SK-N-SH treated with all-trans-retinoic acid at 6 μM for 48 hours (cell line): Measurements from ENCODE around the gene MYL4.
A peak's percentile ranks its signal among the peaks of the same experiment; 100 is the strongest.

ENCODE experiments used
- ATAC-seq: fragments of 200-7000 bp; cut with Tn5 transposase; 3 replicates; pipeline ENCODE4 v1.9.1; 2020; ENCODE audit warnings: mild to moderate bottlenecking, moderate library complexity
- ARNTL ChIP-seq: fragments of 450-650 bp; formaldehyde crosslinking; IDR thresholded peaks from 2 replicates; pipeline ENCODE4 v1.5.0; 2020; ENCODE audit warnings: low read depth, mild to moderate bottlenecking, moderate library complexity, borderline replicate concordance
- BACH2 ChIP-seq: fragments of 250-450 bp; sonication (Bioruptor Pico); IDR thresholded peaks from 2 replicates; pipeline ENCODE4 v1.9.0; 2021; ENCODE audit warnings: mild to moderate bottlenecking, borderline replicate concordance
- CSDC2 ChIP-seq: fragments of 250-450 bp; sonication (Bioruptor Pico); IDR thresholded peaks from 2 replicates; pipeline ENCODE4 v1.5.0; 2020; ENCODE audit warnings: mild to moderate bottlenecking, moderate library complexity
- ESRRG ChIP-seq: fragments of 250-450 bp; sonication (Bioruptor Pico); IDR thresholded peaks from 2 replicates; pipeline ENCODE4 v1.6.1; 2021; ENCODE audit warnings: mild to moderate bottlenecking
- GLIS3 ChIP-seq: fragments of 250-450 bp; sonication (Bioruptor Pico); IDR thresholded peaks from 2 replicates; pipeline ENCODE4 v1.5.0; 2020; ENCODE audit warnings: mild to moderate bottlenecking, moderate library complexity
- ISL1 ChIP-seq: fragments of 250-450 bp; sonication (Bioruptor Pico); IDR thresholded peaks from 2 replicates; pipeline ENCODE4 v2.1.2; 2022; ENCODE audit warnings: mild to moderate bottlenecking, moderate library complexity
- OSR1 ChIP-seq: fragments of 250-450 bp; sonication (Bioruptor Pico); IDR thresholded peaks from 2 replicates; pipeline ENCODE4 v1.8.0; 2022; ENCODE audit warnings: moderate library complexity, mild to moderate bottlenecking, inconsistent platforms
- PPARA ChIP-seq: fragments of 250-450 bp; sonication (Bioruptor Pico); IDR thresholded peaks from 2 replicates; pipeline ENCODE4 v1.5.0; 2020; ENCODE audit warnings: mild to moderate bottlenecking, borderline replicate concordance
- RARB ChIP-seq: fragments of 250-450 bp; sonication (Bioruptor Pico); IDR thresholded peaks from 2 replicates; pipeline ENCODE4 v1.8.0; 2021; ENCODE audit warnings: mild to moderate bottlenecking, moderate library complexity
- TCF4 ChIP-seq: fragments of 250-450 bp; sonication (Bioruptor Pico); IDR thresholded peaks from 2 replicates; pipeline ENCODE4 v1.8.0; 2021; ENCODE audit warnings: mild to moderate bottlenecking, moderate library complexity, borderline replicate concordance
- TOX ChIP-seq: fragments of 250-450 bp; sonication (Bioruptor Pico); IDR thresholded peaks from 2 replicates; pipeline ENCODE4 v1.8.0; 2021; ENCODE audit warnings: mild to moderate bottlenecking, moderate library complexity, borderline replicate concordance
- ZC3H10 ChIP-seq: fragments of 250-450 bp; sonication (Bioruptor Pico); IDR thresholded peaks from 2 replicates; pipeline ENCODE4 v1.5.1; 2021; ENCODE audit warnings: mild to moderate bottlenecking, moderate library complexity
- ZFP3 ChIP-seq: fragments of 250-450 bp; sonication (Bioruptor Pico); IDR thresholded peaks from 2 replicates; pipeline ENCODE4 v1.5.0; 2020; ENCODE audit warnings: mild to moderate bottlenecking, moderate library complexity
- ZFP30 ChIP-seq: fragments of 450-650 bp; formaldehyde crosslinking; IDR thresholded peaks from 2 replicates; pipeline ENCODE4 v1.5.0; 2022; ENCODE audit warnings: mild to moderate bottlenecking, moderate library complexity
- ZNF565 ChIP-seq: fragments of 450-650 bp; formaldehyde crosslinking; conservative IDR thresholded peaks from 2 replicates; pipeline ENCODE4 v1.5.0; 2020; ENCODE audit warnings: low read depth, mild to moderate bottlenecking, moderate library complexity
- ZNF70 ChIP-seq: fragments of 450-650 bp; formaldehyde crosslinking; IDR thresholded peaks from 2 replicates; pipeline ENCODE4 v1.5.0; 2020; ENCODE audit warnings: mild to moderate bottlenecking, moderate library complexity
- ZNF8 ChIP-seq: fragments of 450-650 bp; formaldehyde crosslinking; IDR thresholded peaks from 2 replicates; pipeline ENCODE4 v1.5.0; 2020; ENCODE audit warnings: mild to moderate bottlenecking, moderate library complexity
- TF ChIP-seq, protein P1 (sequence below): fragments of 250-450 bp; sonication (Bioruptor Pico); IDR thresholded peaks from 2 replicates; pipeline ENCODE4 v1.8.0; 2021; ENCODE audit warnings: low read depth, mild to moderate bottlenecking, moderate library complexity, borderline replicate concordance
- TF ChIP-seq, protein P2 (sequence below): fragments of 250-450 bp; sonication (Bioruptor Pico); IDR thresholded peaks from 2 replicates; pipeline ENCODE4 v1.5.0; 2020; ENCODE audit warnings: mild to moderate bottlenecking, moderate library complexity
- TF ChIP-seq, protein P3 (sequence below): fragments of 250-450 bp; sonication (Bioruptor Pico); IDR thresholded peaks from 2 replicates; pipeline ENCODE4 v1.5.1; 2020; ENCODE audit warnings: low read depth, mild to moderate bottlenecking, moderate library complexity
- TF ChIP-seq, protein P4 (sequence below): fragments of 250-450 bp; sonication (Bioruptor Pico); IDR thresholded peaks from 2 replicates; pipeline ENCODE4 v1.5.1; 2021; ENCODE audit warnings: mild to moderate bottlenecking, moderate library complexity

The MYL4 gene

DNA sequence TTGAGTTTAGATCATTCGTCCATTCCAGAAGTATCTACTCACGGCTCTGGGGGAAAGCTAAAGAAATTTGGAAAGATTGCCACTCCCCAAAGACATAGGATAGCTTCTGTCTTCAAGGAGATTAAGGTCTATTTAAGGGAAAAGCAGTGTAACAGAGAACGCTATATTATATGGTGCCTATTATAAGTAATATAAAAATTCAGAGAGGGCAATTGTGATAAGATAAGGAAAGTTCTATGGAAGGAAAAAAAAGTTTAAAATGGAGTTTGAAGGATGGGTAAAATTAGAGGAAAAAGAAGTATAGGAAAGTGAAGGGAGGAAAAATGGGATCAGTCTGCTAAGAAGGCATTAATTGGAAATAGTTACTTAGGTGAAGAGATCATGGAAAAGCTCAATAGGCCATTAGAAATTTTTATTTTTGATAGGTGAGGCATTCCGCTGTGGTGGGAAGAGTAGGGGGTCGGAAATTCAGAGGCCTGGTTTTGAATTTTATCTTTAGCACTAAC lies 19.4 kb upstream of the MYL4 start:
- no peak for TF ChIP-seq ESRRG
- TF ChIP-seq ISL1 (CRISPR knock-in tag): no peak
- no peak for TF ChIP-seq BACH2 (CRISPR knock-in tag)
- no peak for TF ChIP-seq ARNTL (CRISPR knock-in tag)
- no peak for TF ChIP-seq TOX
- no peak for TF ChIP-seq RARB
- no peak for TF ChIP-seq CSDC2 (CRISPR knock-in tag)
- TF ChIP-seq GLIS3 (CRISPR knock-in tag): no peak
- TF ChIP-seq OSR1: no peak
- TF ChIP-seq TCF4 (CRISPR knock-in tag): no peak
- ATAC-seq: peak; percentile 7

DNA sequence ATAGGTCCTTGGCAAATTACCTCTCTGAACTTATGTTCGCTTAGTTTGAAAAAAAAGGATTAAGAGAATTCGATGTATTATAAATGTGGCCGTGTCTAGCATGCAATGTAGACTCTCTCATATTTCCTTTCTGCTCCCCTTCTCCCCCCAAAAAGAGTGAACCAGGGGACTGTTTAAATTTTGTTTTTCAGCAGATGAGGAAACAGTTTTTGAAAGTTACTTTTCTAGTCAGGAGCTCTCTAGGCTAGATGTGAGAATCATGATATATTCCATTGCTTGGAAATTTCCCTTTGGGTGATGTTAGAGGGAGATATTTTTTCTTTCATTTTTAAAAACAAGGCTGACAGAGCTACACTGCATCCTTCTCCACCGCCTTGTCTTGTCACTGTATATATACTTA lies 18.9 kb upstream of the MYL4 start:
- TF ChIP-seq, protein P1, sequence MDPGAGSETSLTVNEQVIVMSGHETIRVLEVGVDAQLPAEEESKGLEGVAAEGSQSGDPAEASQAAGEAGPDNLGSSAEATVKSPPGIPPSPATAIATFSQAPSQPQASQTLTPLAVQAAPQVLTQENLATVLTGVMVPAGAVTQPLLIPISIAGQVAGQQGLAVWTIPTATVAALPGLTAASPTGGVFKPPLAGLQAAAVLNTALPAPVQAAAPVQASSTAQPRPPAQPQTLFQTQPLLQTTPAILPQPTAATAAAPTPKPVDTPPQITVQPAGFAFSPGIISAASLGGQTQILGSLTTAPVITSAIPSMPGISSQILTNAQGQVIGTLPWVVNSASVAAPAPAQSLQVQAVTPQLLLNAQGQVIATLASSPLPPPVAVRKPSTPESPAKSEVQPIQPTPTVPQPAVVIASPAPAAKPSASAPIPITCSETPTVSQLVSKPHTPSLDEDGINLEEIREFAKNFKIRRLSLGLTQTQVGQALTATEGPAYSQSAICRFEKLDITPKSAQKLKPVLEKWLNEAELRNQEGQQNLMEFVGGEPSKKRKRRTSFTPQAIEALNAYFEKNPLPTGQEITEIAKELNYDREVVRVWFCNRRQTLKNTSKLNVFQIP (CRISPR knock-in tag): no peak
- no peak for TF ChIP-seq BACH2 (CRISPR knock-in tag)
- TF ChIP-seq, protein P2, sequence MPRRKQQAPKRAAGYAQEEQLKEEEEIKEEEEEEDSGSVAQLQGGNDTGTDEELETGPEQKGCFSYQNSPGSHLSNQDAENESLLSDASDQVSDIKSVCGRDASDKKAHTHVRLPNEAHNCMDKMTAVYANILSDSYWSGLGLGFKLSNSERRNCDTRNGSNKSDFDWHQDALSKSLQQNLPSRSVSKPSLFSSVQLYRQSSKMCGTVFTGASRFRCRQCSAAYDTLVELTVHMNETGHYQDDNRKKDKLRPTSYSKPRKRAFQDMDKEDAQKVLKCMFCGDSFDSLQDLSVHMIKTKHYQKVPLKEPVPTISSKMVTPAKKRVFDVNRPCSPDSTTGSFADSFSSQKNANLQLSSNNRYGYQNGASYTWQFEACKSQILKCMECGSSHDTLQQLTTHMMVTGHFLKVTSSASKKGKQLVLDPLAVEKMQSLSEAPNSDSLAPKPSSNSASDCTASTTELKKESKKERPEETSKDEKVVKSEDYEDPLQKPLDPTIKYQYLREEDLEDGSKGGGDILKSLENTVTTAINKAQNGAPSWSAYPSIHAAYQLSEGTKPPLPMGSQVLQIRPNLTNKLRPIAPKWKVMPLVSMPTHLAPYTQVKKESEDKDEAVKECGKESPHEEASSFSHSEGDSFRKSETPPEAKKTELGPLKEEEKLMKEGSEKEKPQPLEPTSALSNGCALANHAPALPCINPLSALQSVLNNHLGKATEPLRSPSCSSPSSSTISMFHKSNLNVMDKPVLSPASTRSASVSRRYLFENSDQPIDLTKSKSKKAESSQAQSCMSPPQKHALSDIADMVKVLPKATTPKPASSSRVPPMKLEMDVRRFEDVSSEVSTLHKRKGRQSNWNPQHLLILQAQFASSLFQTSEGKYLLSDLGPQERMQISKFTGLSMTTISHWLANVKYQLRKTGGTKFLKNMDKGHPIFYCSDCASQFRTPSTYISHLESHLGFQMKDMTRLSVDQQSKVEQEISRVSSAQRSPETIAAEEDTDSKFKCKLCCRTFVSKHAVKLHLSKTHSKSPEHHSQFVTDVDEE (CRISPR knock-in tag): no peak
- no peak for TF ChIP-seq ARNTL (CRISPR knock-in tag)
- TF ChIP-seq ZC3H10 (CRISPR knock-in tag): no peak
- TF ChIP-seq, protein P3, sequence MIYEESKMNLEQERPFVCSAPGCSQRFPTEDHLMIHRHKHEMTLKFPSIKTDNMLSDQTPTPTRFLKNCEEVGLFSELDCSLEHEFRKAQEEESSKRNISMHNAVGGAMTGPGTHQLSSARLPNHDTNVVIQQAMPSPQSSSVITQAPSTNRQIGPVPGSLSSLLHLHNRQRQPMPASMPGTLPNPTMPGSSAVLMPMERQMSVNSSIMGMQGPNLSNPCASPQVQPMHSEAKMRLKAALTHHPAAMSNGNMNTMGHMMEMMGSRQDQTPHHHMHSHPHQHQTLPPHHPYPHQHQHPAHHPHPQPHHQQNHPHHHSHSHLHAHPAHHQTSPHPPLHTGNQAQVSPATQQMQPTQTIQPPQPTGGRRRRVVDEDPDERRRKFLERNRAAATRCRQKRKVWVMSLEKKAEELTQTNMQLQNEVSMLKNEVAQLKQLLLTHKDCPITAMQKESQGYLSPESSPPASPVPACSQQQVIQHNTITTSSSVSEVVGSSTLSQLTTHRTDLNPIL (CRISPR knock-in tag): no peak
- no peak for TF ChIP-seq ZNF565 (CRISPR knock-in tag)
- TF ChIP-seq PPARA (CRISPR knock-in tag): no peak
- no peak for TF ChIP-seq ZNF8 (CRISPR knock-in tag)
- TF ChIP-seq CSDC2 (CRISPR knock-in tag): no peak
- no peak for TF ChIP-seq ISL1 (CRISPR knock-in tag)
- TF ChIP-seq OSR1: no peak
- TF ChIP-seq RARB: no peak
- TF ChIP-seq TOX: no peak
- no peak for TF ChIP-seq GLIS3 (CRISPR knock-in tag)
- no peak for TF ChIP-seq ZFP3 (CRISPR knock-in tag)
- TF ChIP-seq ZNF70 (CRISPR knock-in tag): no peak
- no peak for ATAC-seq

DNA sequence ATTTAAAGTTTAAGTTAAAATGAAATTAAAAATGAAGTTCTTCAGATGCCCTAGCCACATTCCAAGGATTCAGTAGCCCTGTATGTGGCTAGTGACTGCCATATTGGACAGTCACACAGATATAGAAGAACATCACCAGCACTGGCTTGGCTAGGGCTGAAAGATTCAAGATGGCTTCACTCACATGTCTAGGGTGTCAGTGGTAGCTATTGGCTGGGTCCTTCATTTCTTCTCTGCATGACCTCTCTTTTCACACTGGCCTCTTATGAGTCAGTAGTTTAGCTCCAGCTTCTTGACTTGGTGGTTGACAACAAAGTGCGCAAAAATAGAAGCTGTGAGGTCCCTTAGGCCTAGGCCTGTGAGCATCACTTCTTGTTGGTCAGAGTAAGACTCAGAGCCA lies 18.4 kb upstream of the MYL4 start:
- no peak for ATAC-seq
- no peak for TF ChIP-seq ISL1 (CRISPR knock-in tag)
- TF ChIP-seq, protein P3 (CRISPR knock-in tag): no peak
- no peak for TF ChIP-seq ZNF565 (CRISPR knock-in tag)
- TF ChIP-seq ZFP3 (CRISPR knock-in tag): no peak
- no peak for TF ChIP-seq TOX
- no peak for TF ChIP-seq OSR1
- TF ChIP-seq ZFP30 (CRISPR knock-in tag): no peak
- TF ChIP-seq, protein P2 (CRISPR knock-in tag): no peak
- TF ChIP-seq, protein P4, sequence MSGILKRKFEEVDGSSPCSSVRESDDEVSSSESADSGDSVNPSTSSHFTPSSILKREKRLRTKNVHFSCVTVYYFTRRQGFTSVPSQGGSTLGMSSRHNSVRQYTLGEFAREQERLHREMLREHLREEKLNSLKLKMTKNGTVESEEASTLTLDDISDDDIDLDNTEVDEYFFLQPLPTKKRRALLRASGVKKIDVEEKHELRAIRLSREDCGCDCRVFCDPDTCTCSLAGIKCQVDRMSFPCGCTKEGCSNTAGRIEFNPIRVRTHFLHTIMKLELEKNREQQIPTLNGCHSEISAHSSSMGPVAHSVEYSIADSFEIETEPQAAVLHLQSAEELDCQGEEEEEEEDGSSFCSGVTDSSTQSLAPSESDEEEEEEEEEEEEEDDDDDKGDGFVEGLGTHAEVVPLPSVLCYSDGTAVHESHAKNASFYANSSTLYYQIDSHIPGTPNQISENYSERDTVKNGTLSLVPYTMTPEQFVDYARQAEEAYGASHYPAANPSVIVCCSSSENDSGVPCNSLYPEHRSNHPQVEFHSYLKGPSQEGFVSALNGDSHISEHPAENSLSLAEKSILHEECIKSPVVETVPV (CRISPR knock-in tag): no peak
